Mesangial cell (primary cell): ENCODE data around the gene HLTF. TPM values are rescaled to one million over a fixed set of nuclear protein-coding genes. Genes with fewer than 3 reads are reported as not detected.

Experiments
- total RNA-seq: library from RNA; depleted of rRNA; stranded (reverse); fragments of >200 nt; gene quantifications from 2 replicates; pipeline ENCODE4 v1.2.3, GENCODE V29; 2015

The HLTF gene
- total RNA-seq: 14.6 and 20.9 TPM in 2 replicates

DNA sequence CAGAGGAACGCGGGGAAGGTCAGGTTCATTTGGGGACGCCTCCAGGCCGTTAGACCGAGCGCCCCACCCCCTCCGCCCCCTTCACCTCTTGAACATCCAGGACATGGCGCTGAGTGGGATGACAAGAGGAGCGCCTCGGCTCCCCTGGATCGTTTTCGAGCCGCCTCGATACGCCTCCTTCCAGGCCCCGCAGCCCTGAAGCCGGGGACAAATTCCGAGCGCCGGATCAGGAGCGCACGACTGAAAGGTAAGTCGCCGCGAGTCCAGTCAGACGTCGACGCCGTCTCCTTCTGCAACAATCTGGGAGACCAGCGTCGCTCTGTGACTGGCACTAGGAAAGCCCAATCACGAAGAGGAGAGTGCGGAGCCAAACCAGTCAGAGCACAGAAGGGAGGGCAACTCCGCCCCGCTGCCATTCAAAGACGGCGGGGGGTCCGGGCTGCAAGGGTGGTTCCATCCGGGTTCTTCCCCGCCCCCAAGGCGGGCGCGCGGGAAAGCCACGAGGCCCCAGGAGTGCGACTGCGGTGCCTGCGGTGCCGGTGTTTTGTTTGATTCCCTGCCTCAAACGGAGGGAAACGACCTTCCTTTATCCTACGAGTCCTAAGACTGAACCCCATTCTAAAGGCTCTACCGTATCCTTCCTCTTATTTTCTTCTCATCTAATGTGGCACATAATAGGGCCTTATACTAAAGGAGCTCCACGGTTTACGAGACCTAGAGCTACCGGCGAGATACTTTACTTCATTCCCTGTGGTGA is at the start of gene HLTF:
Gene HLTF, minus strand, starts transcription at position 302 of the 757 bp plus-strand sequence. Its CDS starts 197 bp downstream, at position 105.

DNA sequence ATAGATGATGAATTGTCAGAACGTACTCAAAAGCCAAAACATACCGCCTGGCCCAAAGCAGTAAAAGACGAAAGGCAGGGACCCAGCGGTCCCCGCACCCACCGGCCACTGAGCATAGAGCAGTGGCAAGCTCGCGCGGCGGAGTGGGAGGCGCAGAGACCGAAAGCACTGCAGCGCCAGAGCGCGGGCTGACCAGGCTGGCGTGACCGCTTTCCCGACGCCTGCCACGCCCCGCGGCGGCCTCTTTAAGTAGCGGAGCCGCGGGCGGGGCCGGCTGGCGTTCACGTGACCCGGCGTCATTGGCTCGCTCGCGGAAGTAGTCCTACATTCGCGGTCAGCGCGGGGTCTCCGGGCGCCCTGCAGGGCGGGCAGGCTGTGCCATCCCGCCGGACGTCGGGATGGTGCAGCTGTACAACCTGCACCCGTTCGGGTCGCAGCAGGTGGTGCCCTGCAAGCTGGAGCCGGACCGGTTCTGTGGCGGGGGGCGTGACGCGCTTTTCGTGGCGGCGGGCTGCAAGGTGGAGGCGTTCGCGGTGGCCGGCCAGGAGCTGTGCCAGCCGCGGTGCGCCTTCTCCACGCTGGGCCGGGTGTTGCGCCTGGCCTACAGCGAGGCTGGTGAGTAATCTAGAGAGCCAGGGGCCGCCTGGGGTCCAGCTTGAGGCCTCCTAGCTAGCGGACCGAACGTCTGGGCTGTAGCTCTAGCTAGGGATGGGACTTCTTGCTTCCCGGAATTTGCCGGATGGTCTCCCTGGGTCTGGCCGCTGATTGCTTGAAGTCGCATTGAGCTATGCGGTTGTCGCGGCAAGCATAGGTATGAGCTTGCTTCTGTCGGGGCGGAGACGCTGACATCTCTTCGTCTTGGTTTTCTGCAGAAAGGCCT is 43.2 kb upstream of the HLTF start, which contains the start of gene HPS3:
Gene HPS3, plus strand, starts transcription at position 313 of the 880 bp plus-strand sequence. Its CDS starts 86 bp downstream, at position 399.

GRCh38 chr3:148991219-148992026 is 94.9 kb downstream of the HLTF start, which contains the start of gene GYG1:
TSS of gene GYG1 (plus strand) at chr3:148991540. CDS start at chr3:148991641, 101 bp downstream.

Other genes starting within 250 kb of the HLTF start
- gene CPA3, start 221.2 kb downstream of the HLTF start, total RNA-seq: not detected in 2 replicates
- gene GYG1, start 95.0 kb downstream of the HLTF start, total RNA-seq: 16.8 and 28.0 TPM in 2 replicates
- gene HPS3, start 43.1 kb upstream of the HLTF start, total RNA-seq: 17.1 and 19.4 TPM in 2 replicates
- gene CP, start 135.3 kb upstream of the HLTF start, total RNA-seq: not detected in 2 replicates
- gene TM4SF18, start 247.1 kb upstream of the HLTF start, total RNA-seq: 0.51 TPM in 1 of 2 replicates, not detected in the other